Astrocyte of the cerebellum (primary cell): ENCODE measurements around the gene FBXW12.

Experiments used
- DNase-seq: peaks from one replicate; pipeline ENCODE4 v3.0.0-alpha.2; 2011; ENCODE audit warnings: low read depth
- H3K4me3 ChIP-seq: 2 replicates; pipeline ENCODE4 v1.5.1; 2011; ENCODE audit warnings: mild to moderate bottlenecking, low read depth, low read length, moderate library complexity
- in situ Hi-C: cut with HindIII; loops from 2 replicates; pipeline ENCODE4 v1.10.0; 2017; ENCODE audit warnings: low sequenced_read_pairs
- TF ChIP-seq, protein P1 (sequence below): IDR thresholded peaks from 2 replicates; pipeline ENCODE4 v1.5.1; 2012; ENCODE audit warnings: low read length, low read depth, moderate library complexity, mild to moderate bottlenecking; ENCODE audit errors: missing control alignments

The FBXW12 gene

DNA sequence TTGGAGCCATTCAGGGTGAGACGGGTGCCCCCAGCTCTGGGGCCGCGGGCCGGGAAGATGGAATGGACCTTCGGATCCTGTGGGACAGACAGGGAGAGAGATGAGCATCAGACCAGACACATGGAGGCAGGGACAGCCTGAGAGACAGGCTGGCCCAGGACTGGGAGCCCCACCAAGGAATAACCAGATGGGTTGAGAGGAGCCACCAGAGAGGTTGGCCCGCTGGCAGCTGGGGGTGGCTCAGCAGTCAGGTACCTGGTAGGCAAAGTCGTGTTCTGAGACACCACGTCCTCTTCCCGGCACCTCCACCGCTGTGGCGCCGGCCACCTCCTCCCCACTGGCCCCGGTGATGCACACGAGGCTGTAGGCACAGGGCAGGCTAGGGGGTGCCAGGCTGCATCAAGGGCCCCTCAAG lies 44.1 kb downstream of the FBXW12 start:
- no peak overlapping the region for H3K4me3 ChIP-seq

DNA sequence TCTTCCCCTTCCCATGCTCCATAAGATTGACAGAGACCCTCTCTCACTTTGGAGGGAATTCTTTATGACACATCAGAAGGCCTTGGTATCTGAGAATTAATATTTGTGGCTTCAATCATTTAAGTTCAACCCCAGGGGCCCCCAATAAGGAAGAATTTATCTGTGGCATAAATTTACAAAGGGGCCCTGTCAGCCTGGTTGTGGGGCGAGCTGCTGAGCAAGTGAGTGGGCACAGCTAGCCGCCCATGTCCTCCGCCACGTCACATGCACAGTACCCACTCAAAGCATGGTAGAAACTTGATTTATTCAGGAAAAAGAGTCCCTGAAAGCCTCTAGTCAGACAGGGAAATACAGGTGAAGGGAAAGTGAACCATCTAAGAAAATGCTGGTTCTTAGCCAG lies 44.5 kb downstream of the FBXW12 start:
- TF ChIP-seq, protein P1, sequence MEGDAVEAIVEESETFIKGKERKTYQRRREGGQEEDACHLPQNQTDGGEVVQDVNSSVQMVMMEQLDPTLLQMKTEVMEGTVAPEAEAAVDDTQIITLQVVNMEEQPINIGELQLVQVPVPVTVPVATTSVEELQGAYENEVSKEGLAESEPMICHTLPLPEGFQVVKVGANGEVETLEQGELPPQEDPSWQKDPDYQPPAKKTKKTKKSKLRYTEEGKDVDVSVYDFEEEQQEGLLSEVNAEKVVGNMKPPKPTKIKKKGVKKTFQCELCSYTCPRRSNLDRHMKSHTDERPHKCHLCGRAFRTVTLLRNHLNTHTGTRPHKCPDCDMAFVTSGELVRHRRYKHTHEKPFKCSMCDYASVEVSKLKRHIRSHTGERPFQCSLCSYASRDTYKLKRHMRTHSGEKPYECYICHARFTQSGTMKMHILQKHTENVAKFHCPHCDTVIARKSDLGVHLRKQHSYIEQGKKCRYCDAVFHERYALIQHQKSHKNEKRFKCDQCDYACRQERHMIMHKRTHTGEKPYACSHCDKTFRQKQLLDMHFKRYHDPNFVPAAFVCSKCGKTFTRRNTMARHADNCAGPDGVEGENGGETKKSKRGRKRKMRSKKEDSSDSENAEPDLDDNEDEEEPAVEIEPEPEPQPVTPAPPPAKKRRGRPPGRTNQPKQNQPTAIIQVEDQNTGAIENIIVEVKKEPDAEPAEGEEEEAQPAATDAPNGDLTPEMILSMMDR: no peak
- H3K4me3 ChIP-seq: no peak overlapping the region
- in situ Hi-C loops: no loop called here
- no peak for DNase-seq

More for the DNA sequence above, 44.1 kb downstream of the FBXW12 start:
- TF ChIP-seq, protein P1: no peak
- DNase-seq: no peak
- in situ Hi-C loops: no loop called here

DNA sequence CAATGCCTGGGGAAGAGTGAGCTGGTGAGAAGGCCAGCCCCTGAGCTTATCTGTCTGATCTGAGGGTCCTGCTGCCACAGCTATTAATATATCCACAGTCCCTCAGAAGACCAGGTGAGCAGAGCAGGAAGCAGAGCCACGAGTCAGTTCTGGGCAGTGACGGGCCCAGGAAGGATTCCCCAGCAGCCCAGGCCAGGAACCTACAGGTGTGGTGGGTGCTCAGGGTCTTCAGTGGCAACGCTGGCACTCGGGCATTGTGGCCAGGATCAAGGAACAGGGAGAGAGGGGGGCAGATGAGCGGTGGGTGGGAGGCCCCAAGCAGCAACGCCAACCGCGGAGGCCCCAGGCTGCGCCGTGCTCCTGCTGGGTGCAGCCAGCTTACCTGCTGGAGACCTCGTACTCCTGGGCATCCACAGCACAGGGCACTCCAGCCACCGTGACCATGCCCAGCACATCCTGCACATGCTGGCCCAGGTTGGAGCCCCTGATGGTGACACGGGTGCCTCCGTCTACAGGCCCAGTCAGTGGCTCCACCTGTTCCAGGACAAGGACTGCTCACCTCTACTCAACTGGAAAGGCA lies 45.6 kb downstream of the FBXW12 start:
- TF ChIP-seq, protein P1: no peak
- in situ Hi-C loops: no loop called here
- no peak overlapping the region for H3K4me3 ChIP-seq
- DNase-seq: no peak

DNA sequence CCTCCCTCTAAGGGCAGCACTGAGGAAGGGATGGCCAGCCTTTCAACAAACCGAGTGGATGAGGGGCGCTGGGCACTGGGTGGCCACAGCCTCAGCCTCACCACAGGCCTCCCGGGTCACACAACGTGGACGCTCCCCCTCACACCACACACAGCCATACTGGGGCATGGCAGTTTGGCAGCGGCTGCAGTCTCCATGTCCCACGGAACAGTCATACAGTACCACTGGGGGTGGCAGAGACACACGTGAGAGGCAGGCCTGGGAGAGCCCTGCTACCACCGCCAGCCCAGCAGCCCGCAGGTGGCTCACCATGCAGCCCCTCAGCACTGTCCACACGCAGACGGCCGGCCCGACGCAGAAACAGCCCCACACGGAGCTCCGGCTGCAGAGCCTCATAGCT lies 46.1 kb downstream of the FBXW12 start:
- TF ChIP-seq, protein P1: no peak
- H3K4me3 ChIP-seq: no peak overlapping the region
- in situ Hi-C loops: no loop called here
- DNase-seq: no peak

DNA sequence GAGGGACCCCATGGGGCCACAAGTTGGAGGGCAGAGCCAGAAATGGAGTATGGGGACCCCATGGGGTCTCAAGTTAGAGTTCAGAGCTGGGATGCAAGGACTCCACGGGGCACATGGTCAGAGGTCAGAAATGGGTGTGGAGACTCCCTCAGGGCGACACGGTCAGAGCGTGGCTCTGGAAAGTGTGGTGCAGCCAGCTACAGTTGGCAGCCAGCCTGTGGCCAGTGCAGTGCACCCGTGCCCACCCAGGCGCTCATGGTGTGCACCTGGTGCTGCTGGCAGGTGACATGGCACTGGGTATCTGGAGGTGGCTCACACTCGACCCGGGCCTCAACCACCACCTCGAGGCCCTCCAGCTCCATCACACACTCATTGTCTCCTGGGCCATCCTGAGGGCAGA lies 46.6 kb downstream of the FBXW12 start:
- in situ Hi-C loops: no loop called here
- TF ChIP-seq, protein P1: no peak
- H3K4me3 ChIP-seq: no peak overlapping the region
- DNase-seq: no peak

DNA sequence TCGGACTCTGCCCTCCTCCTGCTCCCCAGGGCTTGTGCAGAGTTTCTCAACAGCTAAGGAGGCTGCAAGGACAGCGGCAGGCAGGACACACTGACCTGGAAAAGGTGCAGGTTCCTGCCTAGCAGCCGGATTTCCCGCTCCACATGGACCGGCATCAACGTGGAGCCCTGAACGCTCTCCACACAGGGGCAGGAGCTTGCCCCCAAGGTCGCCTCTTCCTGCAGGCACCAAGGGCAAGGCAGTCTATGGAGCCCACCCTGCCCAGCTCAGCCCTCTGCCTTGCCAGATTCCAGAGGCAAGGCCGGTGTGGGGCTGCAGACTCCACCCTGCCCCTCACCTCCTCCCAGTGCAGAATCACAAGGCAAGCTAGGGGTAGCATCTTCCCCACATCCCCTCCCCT lies 47.1 kb downstream of the FBXW12 start:
- no peak for DNase-seq
- TF ChIP-seq, protein P1: no peak
- H3K4me3 ChIP-seq: no peak overlapping the region
- in situ Hi-C loops: no loop called here

DNA sequence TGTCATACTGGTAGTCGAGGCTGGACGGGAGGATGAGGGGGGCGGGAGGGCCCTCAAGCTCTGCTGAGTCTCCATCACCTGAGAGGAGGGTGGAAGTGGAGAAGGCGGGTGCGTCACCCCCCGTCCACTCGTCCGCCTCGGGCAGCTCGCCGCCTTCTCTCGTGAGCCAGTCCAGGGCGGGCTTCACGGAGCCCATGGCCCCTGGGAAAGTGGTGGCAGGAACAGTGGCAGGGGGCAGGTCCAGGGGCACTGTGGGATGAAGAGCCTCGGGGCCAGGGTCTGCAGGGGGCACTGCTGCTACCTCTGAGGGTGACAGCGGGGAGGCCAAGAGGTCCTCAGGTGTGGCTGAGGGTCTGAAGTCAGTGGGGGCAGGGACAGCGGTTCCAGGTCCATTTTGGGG lies 47.6 kb downstream of the FBXW12 start:
- no peak overlapping the region for H3K4me3 ChIP-seq
- TF ChIP-seq, protein P1: no peak
- in situ Hi-C loops: no loop called here
- no peak for DNase-seq
